22Rv1 (cell line): ENCODE results near the gene PRPS2.
A peak's percentile ranks its signal among the peaks of the same experiment; 100 is the strongest.

Source experiments
- CTCF ChIP-seq: fragments of 450-650 bp; IDR thresholded peaks from 2 replicates; pipeline ENCODE4 v1.5.1; 2017; ENCODE audit warnings: mild to moderate bottlenecking
- ZFX ChIP-seq: fragments of 450-650 bp; IDR thresholded peaks from 2 replicates; pipeline ENCODE4 v1.6.1; 2017; ENCODE audit warnings: antibody characterized with exemption, borderline replicate concordance

DNA sequence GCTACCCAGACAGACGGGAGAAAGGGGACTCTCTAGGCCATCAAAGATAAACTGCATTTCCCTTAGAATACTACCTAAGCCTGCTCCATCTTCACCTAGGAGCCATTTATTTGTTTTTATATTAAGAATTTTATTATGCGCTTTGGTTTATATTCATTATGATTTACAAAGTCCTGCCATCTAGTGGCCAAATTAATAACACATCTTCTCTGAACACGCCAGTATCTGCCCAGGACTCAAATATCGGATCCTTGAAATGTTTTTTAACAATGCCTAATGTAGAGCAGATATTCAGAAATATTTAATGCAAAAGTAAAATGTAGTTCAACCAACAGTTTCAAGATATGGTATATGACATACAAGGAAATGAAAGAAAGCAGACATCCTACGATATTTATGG is 20.8 kb upstream of the PRPS2 start:
- peak; percentile 62 for TF ChIP-seq CTCF
- no peak for TF ChIP-seq ZFX
